ENCODE results near the gene CUX1.

The CUX1 gene

DNA sequence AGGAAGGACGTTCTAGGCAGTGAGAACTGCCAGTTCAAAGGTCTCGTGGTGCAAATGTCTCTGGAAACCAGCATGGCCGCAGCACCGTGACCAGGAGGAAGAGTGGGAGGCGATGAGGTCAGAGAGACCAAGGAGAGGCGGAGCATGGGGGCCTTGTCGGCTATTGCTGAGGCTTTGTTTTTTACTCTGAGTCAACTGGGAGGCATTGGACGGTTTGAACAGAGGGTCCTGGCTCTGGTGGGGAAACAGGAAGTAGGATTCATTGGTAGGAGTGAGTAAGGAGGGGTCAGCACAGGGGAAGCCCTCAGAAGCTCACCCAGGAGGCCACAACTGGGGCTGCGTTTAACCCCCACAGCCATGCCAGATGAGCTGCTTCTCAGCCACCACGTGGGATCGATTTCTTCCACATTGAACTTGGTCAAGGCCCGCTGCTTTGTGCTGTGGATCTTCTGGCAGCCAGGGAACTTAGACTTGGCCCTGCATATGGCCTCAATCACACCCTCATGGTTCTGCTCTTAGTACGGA lies 447.0 kb downstream of the CUX1 start:
- DNase-seq (ENCODE audit: low read depth in 2 of 2), result peak in 1 of 2 donors; percentile 45
- no peak overlapping the region for H3K4me3 ChIP-seq (replicated peaks in 1 of 2; ENCODE audit: low read depth in 2 of 2, low read length in 2 of 2)
- TF ChIP-seq, protein P1, sequence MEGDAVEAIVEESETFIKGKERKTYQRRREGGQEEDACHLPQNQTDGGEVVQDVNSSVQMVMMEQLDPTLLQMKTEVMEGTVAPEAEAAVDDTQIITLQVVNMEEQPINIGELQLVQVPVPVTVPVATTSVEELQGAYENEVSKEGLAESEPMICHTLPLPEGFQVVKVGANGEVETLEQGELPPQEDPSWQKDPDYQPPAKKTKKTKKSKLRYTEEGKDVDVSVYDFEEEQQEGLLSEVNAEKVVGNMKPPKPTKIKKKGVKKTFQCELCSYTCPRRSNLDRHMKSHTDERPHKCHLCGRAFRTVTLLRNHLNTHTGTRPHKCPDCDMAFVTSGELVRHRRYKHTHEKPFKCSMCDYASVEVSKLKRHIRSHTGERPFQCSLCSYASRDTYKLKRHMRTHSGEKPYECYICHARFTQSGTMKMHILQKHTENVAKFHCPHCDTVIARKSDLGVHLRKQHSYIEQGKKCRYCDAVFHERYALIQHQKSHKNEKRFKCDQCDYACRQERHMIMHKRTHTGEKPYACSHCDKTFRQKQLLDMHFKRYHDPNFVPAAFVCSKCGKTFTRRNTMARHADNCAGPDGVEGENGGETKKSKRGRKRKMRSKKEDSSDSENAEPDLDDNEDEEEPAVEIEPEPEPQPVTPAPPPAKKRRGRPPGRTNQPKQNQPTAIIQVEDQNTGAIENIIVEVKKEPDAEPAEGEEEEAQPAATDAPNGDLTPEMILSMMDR (IDR thresholded peaks at IDR 0.05; ENCODE audit: low read depth, low read length), result no peak

- TF ChIP-seq, protein P1 (IDR thresholded peaks at IDR 0.05; ENCODE audit: low read depth, low read length), result no peak
- DNase-seq (ENCODE audit: low read depth in 2 of 2), result no peak
- H3K4me3 ChIP-seq (replicated peaks in 1 of 2; ENCODE audit: low read depth in 2 of 2, low read length in 2 of 2), result no peak overlapping the region
These were observed 449.1 kb downstream of the CUX1 start for GRCh38 chr7:102266541-102266940.

GRCh38 chr7:102268635-102269034 lies 451.2 kb downstream of the CUX1 start:
- TF ChIP-seq, protein P1 (IDR thresholded peaks at IDR 0.05; ENCODE audit: low read depth, low read length), result no peak
- H3K4me3 ChIP-seq (replicated peaks in 1 of 2; ENCODE audit: low read depth in 2 of 2, low read length in 2 of 2), result no peak overlapping the region
- no peak for DNase-seq (ENCODE audit: low read depth in 2 of 2)

- TF ChIP-seq, protein P1 (IDR thresholded peaks at IDR 0.05; ENCODE audit: low read depth, low read length), result no peak
- no peak overlapping the region for H3K4me3 ChIP-seq (replicated peaks in 1 of 2; ENCODE audit: low read depth in 2 of 2, low read length in 2 of 2)
- no peak for DNase-seq (ENCODE audit: low read depth in 2 of 2)
These were observed 452.9 kb downstream of the CUX1 start for GRCh38 chr7:102270178-102270887.

- H3K4me3 ChIP-seq (replicated peaks in 1 of 2; ENCODE audit: low read depth in 2 of 2, low read length in 2 of 2), result no peak overlapping the region
- DNase-seq (ENCODE audit: low read depth in 2 of 2), result no peak
- TF ChIP-seq, protein P1 (IDR thresholded peaks at IDR 0.05; ENCODE audit: low read depth, low read length), result no peak
These were observed 453.9 kb downstream of the CUX1 start for GRCh38 chr7:102271158-102271798.

- peak; percentile 79 to 80 for DNase-seq (ENCODE audit: low read depth in 2 of 2)
These were observed 454.9 kb downstream of the CUX1 start for GRCh38 chr7:102272075-102272916.

More at GRCh38 chr7:102272075-102272916, 454.9 kb downstream of the CUX1 start:
- TF ChIP-seq, protein P1 (IDR thresholded peaks at IDR 0.05; ENCODE audit: low read depth, low read length), result peak; percentile 90
- H3K4me3 ChIP-seq (replicated peaks in 1 of 2; ENCODE audit: low read depth in 2 of 2, low read length in 2 of 2), result no peak overlapping the region

All from cardiac fibroblast (primary cell).